GDM1 (cell line): ENCODE measurements around the gene CENPU.
A peak's percentile ranks its signal among the peaks of the same experiment; 100 is the strongest.

Experiments
- DNase-seq: peaks from one replicate; lab custom pipeline; 2025; lab: John Stamatoyannopoulos, UW

The CENPU gene

GRCh38 chr4:184705692-184706091 lies 28.2 kb downstream of the CENPU start:
- no peak for DNase-seq

- no peak for DNase-seq
Observed at GRCh38 chr4:184702114-184702513, 31.8 kb downstream of the CENPU start.

DNA sequence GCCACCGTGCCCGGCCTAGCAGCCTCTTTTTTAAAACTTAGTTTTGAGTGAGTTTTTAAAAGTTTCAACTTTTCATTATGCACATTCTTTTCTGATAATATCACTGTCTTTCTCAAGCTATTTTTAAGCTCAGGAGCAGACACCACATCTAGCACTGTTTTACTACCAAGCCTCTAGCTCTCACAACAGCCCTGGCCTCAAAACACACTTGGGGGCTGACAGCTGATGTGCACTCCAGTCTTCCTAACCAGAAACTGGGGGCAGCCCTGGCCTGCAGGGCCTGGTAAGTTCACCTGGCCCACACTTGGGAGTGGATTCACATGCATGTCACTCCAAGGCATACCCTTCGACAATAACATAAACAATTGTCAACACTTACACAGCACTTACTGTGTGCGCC lies 34.0 kb downstream of the CENPU start:
- DNase-seq, result no peak

- DNase-seq, result no peak
Observed at GRCh38 chr4:184697956-184698355, 35.9 kb downstream of the CENPU start.

GRCh38 chr4:184695178-184695896 lies 38.6 kb downstream of the CENPU start:
- DNase-seq, result no peak

DNA sequence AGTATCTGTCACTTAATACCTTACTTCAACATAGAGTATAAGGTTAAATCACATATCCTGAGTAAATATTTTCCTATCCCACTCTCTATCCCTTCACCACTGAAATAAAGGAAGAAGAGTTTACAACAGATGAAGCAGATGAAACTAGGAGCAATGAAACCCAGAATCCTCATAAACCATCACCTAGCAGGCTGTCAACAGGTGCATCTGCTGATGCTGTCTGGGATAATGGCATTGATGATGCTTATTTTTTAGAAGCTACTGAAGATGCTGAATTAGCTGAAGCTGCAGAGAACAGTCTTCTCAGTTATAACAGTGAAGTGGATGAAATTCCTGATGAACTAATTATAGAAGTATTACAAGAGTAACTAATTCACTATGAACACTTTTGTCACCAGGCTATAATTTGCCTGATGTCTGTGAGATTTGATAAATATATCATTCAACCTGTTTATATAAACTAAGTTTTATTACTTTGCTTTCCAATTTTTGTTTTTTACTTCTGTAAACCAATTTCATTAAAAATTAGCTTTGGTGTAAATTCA lies 39.4 kb downstream of the CENPU start:
- no peak for DNase-seq

DNA sequence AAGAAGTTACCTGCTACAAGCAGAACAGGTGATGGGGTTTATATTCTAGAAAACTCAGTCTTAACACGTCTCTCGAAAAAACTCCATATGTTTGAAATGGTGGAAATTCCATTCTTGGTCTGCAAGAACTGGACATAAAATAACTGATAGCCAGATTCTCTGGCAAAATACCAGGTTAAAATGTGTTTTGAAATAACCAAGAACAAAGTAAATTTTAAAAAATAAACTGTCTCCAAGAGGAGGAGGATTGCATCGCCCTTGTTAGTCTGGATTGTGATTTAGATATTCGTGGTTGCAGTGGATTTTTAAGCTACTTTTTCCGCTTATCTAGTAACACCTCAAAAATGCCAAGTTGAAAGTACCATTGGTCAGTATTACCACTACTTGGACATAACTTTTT lies 40.8 kb downstream of the CENPU start:
- no peak for DNase-seq

DNA sequence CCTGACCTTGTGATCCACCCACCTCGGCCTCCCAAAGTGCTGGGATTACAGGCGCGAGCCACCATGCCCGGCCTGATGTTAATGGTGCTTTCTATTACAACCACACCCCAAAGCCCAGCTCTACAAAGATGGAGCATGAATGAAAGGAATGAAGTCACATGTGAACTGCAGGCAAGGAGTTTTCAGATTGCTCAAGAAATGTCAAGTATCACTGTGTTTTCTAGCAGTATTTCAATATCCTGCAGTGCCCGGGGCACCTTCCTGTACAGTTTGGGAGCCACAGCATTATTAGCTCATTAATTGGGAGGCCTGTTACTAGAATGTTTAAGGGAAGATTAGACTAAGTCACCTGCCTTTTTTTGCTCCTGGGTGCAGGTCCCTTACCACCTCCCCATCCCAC lies 44.2 kb downstream of the CENPU start:
- DNase-seq, result no peak

GRCh38 chr4:184688447-184688846 lies 45.4 kb downstream of the CENPU start:
- DNase-seq, result no peak

- DNase-seq, result no peak
Observed at GRCh38 chr4:184688005-184688404, 45.9 kb downstream of the CENPU start.

DNA sequence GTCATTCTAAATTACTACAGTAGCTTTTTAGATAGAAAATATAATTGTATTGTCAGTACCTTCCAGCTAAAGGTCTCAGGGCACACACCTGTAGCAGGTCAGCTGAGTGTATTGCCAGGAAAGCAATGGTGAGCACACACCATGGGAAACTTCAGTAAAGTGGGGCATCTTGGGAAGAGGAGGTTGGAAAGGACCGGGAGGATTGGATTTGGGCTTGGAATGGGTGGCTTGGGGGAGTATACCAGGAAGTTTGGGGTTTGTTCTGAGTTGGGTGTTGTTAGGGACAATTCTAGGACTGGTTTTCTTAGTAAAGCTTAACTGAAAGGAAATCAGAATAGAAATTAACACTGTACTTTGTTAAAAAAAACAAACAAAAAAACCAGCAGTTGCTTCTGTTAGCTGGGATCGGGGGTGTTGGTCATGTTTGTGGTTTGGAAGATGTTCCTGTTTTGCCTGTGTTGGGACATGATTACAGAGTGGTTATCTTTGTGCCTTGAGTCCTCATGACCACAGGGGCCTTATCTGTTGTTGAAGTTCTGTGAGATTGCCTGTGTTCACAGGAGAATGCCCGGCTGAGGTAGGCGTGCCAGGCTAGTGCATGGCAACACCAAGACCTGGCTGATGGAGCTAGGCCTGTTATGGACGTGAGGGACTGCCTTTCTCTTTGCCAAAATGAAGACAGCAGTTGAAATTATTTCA lies 49.3 kb downstream of the CENPU start:
- peak; percentile 78 for DNase-seq

DNA sequence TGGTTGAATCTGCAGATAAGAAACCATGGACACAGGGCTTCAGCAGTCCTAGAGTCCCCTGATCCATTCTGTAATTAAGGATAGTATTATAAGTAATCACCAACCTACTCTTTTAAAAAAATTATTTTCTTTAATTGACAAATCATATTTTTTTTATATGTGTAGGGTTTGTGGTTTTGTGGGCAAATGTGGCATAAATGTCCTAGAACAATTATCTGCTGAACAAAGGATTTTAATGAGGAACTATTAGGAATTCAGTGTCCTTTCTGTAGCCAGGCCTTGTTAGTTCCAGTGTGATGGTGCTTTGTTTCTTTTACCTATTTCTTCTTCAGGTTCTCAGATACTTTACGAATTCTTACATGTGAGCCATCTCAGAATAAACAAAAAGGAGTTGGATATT lies 52.0 kb downstream of the CENPU start:
- DNase-seq, result no peak

DNA sequence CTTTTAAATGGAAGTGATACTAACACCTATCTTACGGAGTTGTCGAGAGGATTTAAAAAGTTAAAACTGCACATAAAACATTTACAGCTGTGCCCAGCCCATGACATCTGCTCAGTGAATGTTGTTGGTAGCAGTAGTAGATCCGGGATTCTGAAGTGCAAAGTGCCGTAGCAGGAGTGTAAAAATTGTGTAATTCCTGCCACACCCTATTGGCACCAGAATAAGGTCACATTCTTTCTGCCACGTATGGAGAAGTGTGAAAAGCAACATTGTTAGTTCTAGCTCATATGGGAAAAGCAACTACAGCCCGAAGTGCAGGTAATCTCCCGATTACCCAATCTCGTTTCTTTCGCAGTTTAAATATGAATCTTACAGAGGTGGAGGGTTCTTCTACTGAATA lies 53.2 kb downstream of the CENPU start:
- no peak for DNase-seq

DNA sequence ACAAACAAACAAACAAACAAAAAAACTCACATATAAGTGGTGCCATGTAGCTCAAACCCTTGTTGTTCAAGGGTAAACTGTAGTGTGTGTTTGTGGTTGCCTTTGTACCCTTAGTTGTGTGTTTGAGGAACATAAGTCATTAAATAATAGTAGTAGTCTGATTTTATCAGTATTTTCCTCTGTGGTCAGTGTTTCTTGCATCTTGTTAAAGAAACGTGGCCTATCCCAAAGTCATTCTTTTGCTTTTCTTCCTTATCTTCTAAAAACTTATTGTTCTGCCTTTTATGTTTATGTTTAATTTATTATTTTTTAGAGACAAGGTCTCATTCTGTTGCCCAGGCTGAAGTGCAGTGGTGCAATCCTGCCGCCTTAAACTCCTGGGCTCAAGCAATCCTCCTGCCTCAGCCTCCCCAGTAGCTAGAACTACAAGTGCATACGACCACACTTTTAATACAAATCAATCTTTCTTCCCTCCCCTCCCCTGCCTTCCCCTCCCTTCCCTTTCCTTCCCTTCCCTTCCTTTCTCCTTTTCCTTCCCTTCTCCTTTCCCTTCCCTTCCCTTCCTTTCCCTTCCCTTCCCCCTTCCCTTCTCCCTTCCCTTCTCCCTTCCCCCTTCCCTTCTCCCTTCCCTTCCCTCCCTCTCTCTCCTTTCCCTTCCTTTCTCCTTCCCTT lies 57.9 kb downstream of the CENPU start:
- DNase-seq, result no peak

DNA sequence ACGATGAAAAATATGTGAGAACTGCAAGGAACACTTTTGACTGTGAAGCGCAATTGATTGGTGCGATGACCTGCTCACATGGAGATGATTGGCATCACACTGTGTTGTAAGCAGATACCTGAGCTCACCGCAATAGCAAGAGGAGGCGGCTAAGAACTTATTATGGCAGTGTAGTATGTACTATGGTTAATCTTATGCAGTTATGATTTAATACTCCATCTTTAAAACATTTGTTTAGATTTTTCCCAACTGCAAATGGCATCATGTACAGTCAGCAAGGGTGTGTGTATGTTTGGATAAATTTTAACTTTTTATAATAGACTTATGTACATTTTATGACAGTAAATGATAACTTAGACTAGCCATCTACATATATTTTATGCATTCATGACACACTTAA lies 58.9 kb downstream of the CENPU start:
- DNase-seq, result no peak

DNA sequence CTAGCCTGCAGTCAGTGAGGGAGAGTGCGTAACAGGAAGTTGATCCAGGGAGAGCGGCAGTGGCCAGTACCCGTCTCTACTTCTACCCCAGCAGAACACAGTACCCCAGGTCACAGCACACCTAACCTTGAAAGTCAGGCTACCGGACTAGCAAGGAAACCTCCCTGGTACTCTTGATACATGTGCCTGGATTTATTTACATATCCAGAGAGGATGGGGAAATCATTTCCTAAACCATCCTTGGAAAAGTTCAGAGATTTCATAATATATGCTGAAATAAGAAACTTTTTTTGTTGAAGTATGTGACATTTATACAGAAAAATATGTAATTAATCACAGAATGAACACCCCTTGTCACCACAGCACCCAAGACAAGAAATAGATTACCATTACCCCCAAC lies 59.9 kb downstream of the CENPU start:
- no peak for DNase-seq

DNA sequence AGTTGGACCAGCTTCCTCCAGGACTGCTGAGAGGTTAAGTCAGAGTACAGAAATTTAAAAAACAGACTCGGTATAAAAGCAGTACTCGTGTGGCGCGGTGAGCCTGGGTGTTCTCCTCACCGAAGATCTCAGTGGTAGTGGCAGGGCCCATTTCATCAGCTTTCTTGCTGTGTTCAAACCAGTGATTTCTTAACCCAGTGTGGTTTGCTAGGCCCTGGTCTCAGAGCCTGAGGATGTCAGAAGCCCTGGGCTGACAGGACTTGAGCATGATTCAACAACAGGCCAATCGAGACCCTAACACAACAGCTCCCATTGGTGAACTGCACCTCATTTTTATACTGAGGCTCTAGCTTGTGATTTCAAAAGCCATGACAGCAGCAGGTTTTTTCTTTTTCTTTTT lies 61.2 kb downstream of the CENPU start:
- no peak for DNase-seq

DNA sequence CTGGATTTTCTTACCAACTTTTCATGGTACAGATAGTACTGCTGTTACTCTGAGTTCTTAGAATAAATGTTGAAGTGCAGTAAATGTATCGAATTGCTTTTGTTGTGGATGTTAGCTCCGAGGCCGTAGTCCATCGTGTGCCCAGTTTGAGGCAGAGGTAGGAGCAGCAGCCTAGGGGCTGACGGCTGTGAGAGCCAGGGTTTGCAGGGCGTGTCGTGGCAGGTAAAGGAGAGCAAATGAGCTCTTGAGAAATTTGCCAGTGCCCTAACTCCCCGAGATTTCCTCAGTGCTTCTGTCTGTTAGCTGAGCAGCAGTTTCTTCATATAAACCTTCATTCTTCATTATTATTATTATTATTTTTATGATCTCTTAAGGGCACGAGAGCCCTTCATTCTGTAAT lies 62.8 kb downstream of the CENPU start:
- no peak for DNase-seq

DNA sequence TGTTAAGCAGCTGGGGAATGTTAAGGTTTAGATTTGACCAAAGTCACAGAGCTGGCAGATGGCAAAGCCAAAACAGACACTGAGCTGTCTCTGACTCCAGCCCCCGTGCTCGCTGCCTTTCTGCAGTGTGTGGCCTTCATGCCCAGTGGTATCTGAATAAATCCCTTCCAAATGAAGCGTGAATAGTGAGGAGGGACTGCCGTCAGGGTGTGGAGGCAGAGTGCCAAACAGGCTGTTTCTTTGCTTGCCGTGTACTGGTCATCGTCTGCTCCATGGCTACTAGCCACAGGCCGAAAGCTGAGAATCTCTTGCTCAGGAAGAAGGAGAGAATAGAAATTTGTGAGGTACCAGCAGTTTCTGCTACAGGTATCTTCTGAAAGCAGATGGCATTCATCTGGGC lies 64.6 kb downstream of the CENPU start:
- DNase-seq, result no peak

DNA sequence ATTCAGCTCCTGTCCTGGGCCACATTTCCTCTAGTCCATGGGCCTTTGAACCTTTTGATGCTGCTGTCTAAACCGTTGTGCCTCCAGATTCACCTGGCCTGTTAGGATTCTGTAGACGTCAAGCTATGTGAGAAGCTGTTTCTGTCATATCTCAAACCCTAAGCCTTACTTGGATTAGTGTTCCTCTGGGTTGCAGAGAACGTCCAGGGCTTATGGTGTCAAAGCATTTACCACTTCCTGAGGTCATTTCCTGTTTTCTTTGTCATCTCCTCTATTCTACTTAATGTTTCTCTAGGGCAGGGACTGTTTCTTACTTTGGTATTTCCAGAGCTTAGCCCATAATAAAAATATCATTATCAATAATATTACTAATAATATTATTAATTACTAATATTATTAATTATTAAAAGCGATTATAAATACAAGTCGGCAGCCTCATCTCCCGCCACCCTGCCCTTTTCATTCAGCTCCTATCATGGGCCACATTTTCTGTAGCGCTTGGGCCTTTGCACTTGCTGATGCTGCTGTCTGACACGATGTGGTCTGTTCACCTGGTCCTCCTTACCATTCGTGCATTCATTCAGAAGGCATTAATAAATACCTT lies 65.3 kb downstream of the CENPU start:
- DNase-seq, result no peak

- DNase-seq, result no peak
Observed at GRCh38 chr4:184668096-184668495, 65.8 kb downstream of the CENPU start.

DNA sequence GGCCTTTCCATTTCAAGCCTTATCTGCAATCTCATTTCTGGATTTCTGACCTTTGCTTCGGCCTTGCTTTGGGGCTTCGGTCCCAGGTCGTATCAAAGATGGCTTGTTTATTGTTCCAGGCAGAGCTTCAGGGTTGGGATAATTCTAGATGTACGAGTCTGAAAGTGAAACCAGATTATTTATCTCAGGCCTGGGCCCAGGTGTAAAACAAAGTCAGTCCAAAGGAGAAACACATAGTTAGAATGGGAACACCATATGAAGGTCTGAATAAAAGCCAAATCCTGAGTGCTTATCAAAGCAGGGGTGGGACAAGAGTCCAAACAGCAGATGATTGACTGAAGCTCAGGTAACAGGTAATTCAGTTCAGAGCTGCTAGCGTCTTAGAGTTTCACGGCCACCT lies 67.2 kb downstream of the CENPU start:
- no peak for DNase-seq
